Measurements from ENCODE around the gene NTNG1. TPM values are rescaled to one million over a fixed set of nuclear protein-coding genes. Genes with fewer than 3 reads are reported as not detected.

NTNG1 gene
- total RNA-seq, 4 donors from 2014 or later, result 0.20 to 3.0 (median 1.0) TPM

DNA sequence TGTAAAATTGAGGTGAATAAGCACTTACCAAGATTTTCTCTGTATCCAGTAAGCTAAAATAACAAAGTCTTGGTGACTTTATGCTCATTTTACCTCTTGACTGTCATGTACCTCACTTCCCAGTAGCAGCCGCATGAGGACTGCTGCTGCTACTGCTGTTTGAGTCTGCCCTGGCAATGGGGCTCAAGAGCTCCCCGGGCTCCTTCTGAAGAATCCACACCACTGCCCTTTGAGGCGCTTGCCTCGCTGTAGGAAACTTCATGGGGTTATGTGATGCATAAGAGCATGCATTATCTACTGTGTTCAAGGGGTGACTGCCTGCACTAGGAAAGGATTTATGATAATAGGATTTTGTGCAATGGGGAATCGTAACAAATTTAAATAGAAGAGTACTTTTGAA, 113.5 kb downstream of the NTNG1 start:
- Histone ChIP-seq H3K4me3 (no peak overlapping the region), H3K27ac (no peak overlapping the region), H3K9me3 (no peaks in the 10 kb centered on the region), H3K36me3 (no peaks in the 10 kb centered on the region), H3K27me3 (no peaks in the 10 kb centered on the region), H3K4me1 (no peaks in the 10 kb centered on the region)
- ATAC-seq, result no peak
- 42 to 100% methylated on average over 1 to 4 of the region's 5 CpGs for WGBS, 2 donors (ENCODE audit: low coverage in 1 of 2)
- TF ChIP-seq, protein P1, sequence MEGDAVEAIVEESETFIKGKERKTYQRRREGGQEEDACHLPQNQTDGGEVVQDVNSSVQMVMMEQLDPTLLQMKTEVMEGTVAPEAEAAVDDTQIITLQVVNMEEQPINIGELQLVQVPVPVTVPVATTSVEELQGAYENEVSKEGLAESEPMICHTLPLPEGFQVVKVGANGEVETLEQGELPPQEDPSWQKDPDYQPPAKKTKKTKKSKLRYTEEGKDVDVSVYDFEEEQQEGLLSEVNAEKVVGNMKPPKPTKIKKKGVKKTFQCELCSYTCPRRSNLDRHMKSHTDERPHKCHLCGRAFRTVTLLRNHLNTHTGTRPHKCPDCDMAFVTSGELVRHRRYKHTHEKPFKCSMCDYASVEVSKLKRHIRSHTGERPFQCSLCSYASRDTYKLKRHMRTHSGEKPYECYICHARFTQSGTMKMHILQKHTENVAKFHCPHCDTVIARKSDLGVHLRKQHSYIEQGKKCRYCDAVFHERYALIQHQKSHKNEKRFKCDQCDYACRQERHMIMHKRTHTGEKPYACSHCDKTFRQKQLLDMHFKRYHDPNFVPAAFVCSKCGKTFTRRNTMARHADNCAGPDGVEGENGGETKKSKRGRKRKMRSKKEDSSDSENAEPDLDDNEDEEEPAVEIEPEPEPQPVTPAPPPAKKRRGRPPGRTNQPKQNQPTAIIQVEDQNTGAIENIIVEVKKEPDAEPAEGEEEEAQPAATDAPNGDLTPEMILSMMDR (IDR thresholded peaks at IDR 0.05), result no peak
- no peak for TF ChIP-seq POLR2AphosphoS5 (IDR thresholded peaks at IDR 0.05)
- no peak for TF ChIP-seq POLR2A (IDR thresholded peaks at IDR 0.05)
- no peak for TF ChIP-seq EP300 (IDR thresholded peaks at IDR 0.05)

DNA sequence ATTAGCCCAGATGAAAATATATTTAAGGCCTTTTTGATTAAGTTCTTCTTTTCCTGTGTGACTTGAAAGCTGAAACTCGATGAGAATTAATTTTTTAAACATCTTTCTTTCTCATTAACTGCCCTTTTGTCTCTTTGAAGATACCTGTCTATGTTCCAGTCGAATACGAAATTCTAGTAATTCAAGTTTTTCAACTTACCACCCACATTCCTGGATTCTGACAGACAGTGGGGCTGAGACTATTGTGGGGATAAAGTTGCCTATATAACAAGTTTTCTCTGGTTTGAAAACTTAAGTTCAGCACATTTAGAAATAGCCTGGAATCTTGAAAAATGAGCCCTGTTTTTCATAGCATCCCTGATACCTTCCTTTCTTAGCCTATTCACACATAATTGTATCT, 114.6 kb downstream of the NTNG1 start:
- TF ChIP-seq POLR2AphosphoS5 (IDR thresholded peaks at IDR 0.05) (no peak), POLR2A (IDR thresholded peaks at IDR 0.05) (no peak), EP300 (IDR thresholded peaks at IDR 0.05) (no peak)
- TF ChIP-seq, protein P1 (IDR thresholded peaks at IDR 0.05), result no peak
- Histone ChIP-seq H3K4me3 (no peak overlapping the region), H3K9me3 (no peaks in the 10 kb centered on the region), H3K27me3 (no peaks in the 10 kb centered on the region), H3K4me1 (no peaks in the 10 kb centered on the region), H3K27ac (no peak overlapping the region), H3K36me3 (no peaks in the 10 kb centered on the region)
- WGBS, 2 donors (ENCODE audit: low coverage in 1 of 2), result 67 to 79% methylated on average over 3 of the region's 3 CpGs
- ATAC-seq, result no peak

DNA sequence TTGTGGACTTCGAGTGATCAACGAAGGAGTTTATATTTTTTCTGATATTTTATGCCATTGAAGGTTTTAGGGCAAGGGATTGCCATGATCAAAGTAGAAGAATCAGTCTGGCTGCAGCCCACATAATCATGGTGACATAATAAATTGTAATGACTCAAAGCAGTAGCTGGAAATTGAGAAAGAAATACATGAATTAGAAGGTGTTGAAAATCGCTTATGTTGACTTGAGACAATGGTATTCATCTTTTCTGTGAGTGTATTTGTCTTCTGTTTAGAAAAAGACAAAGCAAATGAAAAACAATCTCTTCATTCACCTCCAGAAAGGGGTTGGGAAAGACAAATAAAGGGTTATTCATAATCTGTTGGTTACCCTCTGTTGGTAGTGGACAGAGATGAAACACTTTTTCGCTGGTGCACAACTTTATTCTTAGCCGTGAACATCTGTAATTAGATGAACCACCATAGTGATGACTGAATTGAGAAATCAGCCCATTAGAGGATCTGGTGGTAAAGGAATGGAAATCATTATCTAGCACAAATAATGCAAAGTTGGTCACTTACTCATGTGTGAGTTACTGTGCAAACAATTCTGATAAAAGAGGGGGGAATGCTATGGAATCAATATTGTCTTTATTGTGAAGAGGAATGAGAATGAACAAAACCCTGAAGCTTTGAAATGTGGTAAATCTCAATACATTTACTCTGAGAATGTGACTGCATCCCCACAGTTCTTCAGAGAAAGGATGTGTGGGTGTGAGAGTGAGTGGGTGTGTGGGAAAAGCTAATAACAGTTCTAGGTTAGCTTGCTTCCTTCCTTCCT, 121.8 kb downstream of the NTNG1 start:
- Histone ChIP-seq H3K36me3 (no peaks in the 10 kb centered on the region), H3K4me3 (no peak overlapping the region), H3K4me1 (no peaks in the 10 kb centered on the region), H3K9me3 (no peaks in the 10 kb centered on the region), H3K27me3 (no peaks in the 10 kb centered on the region), H3K27ac (no peak overlapping the region)
- ATAC-seq, result no peak
- no peak for TF ChIP-seq POLR2A (IDR thresholded peaks at IDR 0.05)
- TF ChIP-seq, protein P1 (IDR thresholded peaks at IDR 0.05), result no peak
- 89 to 91% methylated on average over 4 to 5 of the region's 5 CpGs for WGBS, 2 donors (ENCODE audit: low coverage in 1 of 2)

DNA sequence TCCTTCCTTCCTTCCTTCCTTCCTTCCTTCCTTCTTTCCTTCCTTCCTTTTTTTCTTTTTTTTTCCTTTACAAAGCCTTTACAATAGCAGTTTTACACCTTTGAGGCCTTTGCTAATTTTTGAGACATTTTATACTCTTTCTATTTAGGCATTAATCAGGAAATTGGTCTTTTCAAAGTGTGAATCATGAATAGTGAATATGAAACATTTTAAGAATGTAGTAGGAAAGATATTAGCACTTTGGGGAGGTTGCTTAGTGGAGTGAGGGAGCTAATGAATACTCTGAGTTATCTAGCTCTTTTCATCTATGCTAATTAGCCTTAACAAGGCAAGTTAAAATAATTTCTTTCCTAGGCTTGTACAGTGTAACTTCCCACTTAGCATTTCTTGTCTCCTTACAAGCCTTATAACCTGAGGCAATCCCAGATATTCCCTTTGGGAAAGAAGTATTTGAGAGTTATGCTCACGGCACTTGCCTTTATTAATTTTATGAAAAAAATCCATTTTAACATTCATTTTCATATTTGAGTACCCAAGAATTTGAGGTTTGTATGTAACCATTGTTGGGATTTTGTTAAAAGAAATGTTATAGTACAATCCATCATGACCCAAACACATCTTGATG, 122.6 kb downstream of the NTNG1 start:
- Histone ChIP-seq H3K27me3 (no peaks in the 10 kb centered on the region), H3K4me3 (no peak overlapping the region), H3K27ac (no peak overlapping the region), H3K9me3 (no peaks in the 10 kb centered on the region), H3K36me3 (no peaks in the 10 kb centered on the region), H3K4me1 (no peaks in the 10 kb centered on the region)
- 78 to 86% methylated on average over 1 of the region's 1 CpG for WGBS, 2 donors (ENCODE audit: low coverage in 1 of 2)
- TF ChIP-seq POLR2A (IDR thresholded peaks at IDR 0.05) (no peak), POLR2AphosphoS5 (IDR thresholded peaks at IDR 0.05) (no peak), EP300 (IDR thresholded peaks at IDR 0.05) (no peak)
- TF ChIP-seq, protein P1 (IDR thresholded peaks at IDR 0.05), result no peak
- ATAC-seq, result no peak

- 82% methylated on average over 3 to 4 of the region's 4 CpGs for WGBS, 2 donors (ENCODE audit: low coverage in 1 of 2)
- TF ChIP-seq POLR2AphosphoS5 (IDR thresholded peaks at IDR 0.05), result no peak
- TF ChIP-seq POLR2A (IDR thresholded peaks at IDR 0.05), result no peak
- TF ChIP-seq, protein P1 (IDR thresholded peaks at IDR 0.05), result no peak
- TF ChIP-seq EP300 (IDR thresholded peaks at IDR 0.05), result no peak
- H3K9me3 ChIP-seq, result no peaks in the 10 kb centered on the region
- H3K27ac ChIP-seq, result no peak overlapping the region
- no peaks in the 10 kb centered on the region for H3K36me3 ChIP-seq
- no peak for ATAC-seq
- no peak overlapping the region for H3K4me3 ChIP-seq
- no peaks in the 10 kb centered on the region for H3K27me3 ChIP-seq
- H3K4me1 ChIP-seq, result no peaks in the 10 kb centered on the region
Observed at GRCh38 chr1:107264007-107264406, 123.2 kb downstream of the NTNG1 start.
